Natural killer cell (primary cell): ENCODE data around the gene MYBPC3. TPM values are rescaled to one million over a fixed set of nuclear protein-coding genes. Genes with fewer than 3 reads are reported as not detected.

Experiments used
- ATAC-seq, 3 donors: fragments of 150-1000 bp in 2 of 3; fragments of 200-7000 bp in 1 of 3; cut with Tn5 transposase; 1 replicate in 1 of 3; 2 replicates in 2 of 3; pipeline ENCODE4 v1.10.0; 2021; ENCODE audit warnings: mild to moderate bottlenecking in 2 of 3, moderate library complexity in 2 of 3
- DNase-seq, 2 donors: peaks; one replicate each; pipeline versions ENCODE4 v3.0.0 to v3.0.0-alpha.2; 2013 to 2021; ENCODE audit warnings: mixed read lengths in 1 of 2
- H3K27ac ChIP-seq: one replicate; pipeline ENCODE4 v1.5.1; 2013; ENCODE audit warnings: mild to moderate bottlenecking, low read length
- H3K27me3 ChIP-seq: one replicate; pipeline ENCODE4 v1.6.1; 2013; ENCODE audit warnings: low read length; ENCODE audit not compliant: control insufficient read depth, insufficient read depth
- H3K36me3 ChIP-seq: one replicate; pipeline ENCODE4 v1.6.1; 2013; ENCODE audit warnings: low read length; ENCODE audit not compliant: control insufficient read depth, insufficient read depth
- H3K4me1 ChIP-seq: one replicate; pipeline ENCODE4 v1.6.1; 2013; ENCODE audit warnings: low read length; ENCODE audit not compliant: control insufficient read depth, insufficient read depth
- H3K4me3 ChIP-seq: one replicate; pipeline ENCODE4 v1.5.1; 2013; ENCODE audit warnings: low read length
- H3K9me3 ChIP-seq: one replicate; pipeline ENCODE4 v1.6.1; 2013; ENCODE audit warnings: low read length; ENCODE audit not compliant: control insufficient read depth, insufficient read depth
- H3K27ac Mint-ChIP-seq, 2 donors: one replicate each; pipeline ENCODE4 v1.8.0; 2022; ENCODE audit warnings: mild to moderate bottlenecking in 2 of 2, mixed read lengths in 2 of 2, moderate library complexity in 1 of 2
- H3K27me3 Mint-ChIP-seq, 2 donors: one replicate each; pipeline ENCODE4 v1.8.0; 2022; ENCODE audit warnings: low read depth in 2 of 2, mixed read lengths in 2 of 2
- H3K36me3 Mint-ChIP-seq: one replicate; pipeline ENCODE4 v1.8.0; 2022; ENCODE audit warnings: mixed read lengths
- H3K4me1 Mint-ChIP-seq, 2 donors: one replicate each; pipeline ENCODE4 v1.8.0; 2022; ENCODE audit warnings: mixed read lengths in 2 of 2
- H3K4me3 Mint-ChIP-seq: one replicate; pipeline ENCODE4 v1.8.0; 2022; ENCODE audit warnings: mild to moderate bottlenecking, moderate library complexity, mixed read lengths
- H3K9me3 Mint-ChIP-seq, 2 donors: one replicate each; pipeline ENCODE4 v1.8.0; 2022; ENCODE audit warnings: mixed read lengths in 2 of 2
- CTCF ChIP-seq: fragments of 200-600 bp; IDR thresholded peaks from one replicate; pipeline ENCODE4 v1.8.0; 2022; ENCODE audit warnings: antibody characterized with exemption
- WGBS: methylation state at CpG from one replicate; pipeline ENCODE4 v1.1.7; 2013; ENCODE audit warnings: missing lambda C conversion rate; ENCODE audit not compliant: insufficient coverage; 5-methylcytosine and 5-hydroxymethylcytosine counted together
- intact Hi-C: fragments of 100-400 bp; cut with micrococcal nuclease; formaldehyde crosslinking; loops from one replicate; pipeline ENCODE4 v1.14.2; 2022
- total RNA-seq, 4 donors: library from RNA; stranded (reverse); fragments of 120-200 nt in 1 of 4; gene quantifications; one replicate each; pipeline versions ENCODE4 v1.2.3 to v1.2.4, GENCODE V29; 2013 to 2022

Gene MYBPC3
- total RNA-seq, 3 donors from 2014 or later (not counting 1 experiment from before 2014, with no cell fraction given) = 0.45 to 0.53 TPM; not detected in 1

GRCh38 chr11:47350315-47350714, 2.2 kb downstream of the MYBPC3 start:
- no peak overlapping the region for H3K27ac Mint-ChIP-seq
- DNase-seq = no peak
- TF ChIP-seq CTCF = no peak
- H3K9me3 ChIP-seq = no peaks in the 10 kb centered on the region
- H3K36me3 Mint-ChIP-seq = no peaks in the 10 kb centered on the region
- intact Hi-C loops = no loop called here
- H3K4me3 ChIP-seq = no peak overlapping the region
- WGBS = 88% methylated on average over 9 of the region's 9 CpGs
- H3K27me3 Mint-ChIP-seq = no peaks in the 10 kb centered on the region
- no peak overlapping the region for H3K27ac ChIP-seq
- H3K4me3 Mint-ChIP-seq = no peak overlapping the region
- no peaks in the 10 kb centered on the region for H3K9me3 Mint-ChIP-seq
- H3K27me3 ChIP-seq = no peaks in the 10 kb centered on the region
- no peaks in the 10 kb centered on the region for H3K4me1 ChIP-seq
- no peak for ATAC-seq
- H3K36me3 ChIP-seq = no peaks in the 10 kb centered on the region
- H3K4me1 Mint-ChIP-seq = no peaks in the 10 kb centered on the region

- WGBS = 89% methylated on average over 23 of the region's 23 CpGs
- no peak for TF ChIP-seq CTCF
- ATAC-seq (no peak), DNase-seq (no peak)
- Histone ChIP-seq H3K36me3 (no peaks in the 10 kb centered on the region), H3K27me3 (no peaks in the 10 kb centered on the region), H3K27ac (no peak overlapping the region), H3K4me1 (no peaks in the 10 kb centered on the region), H3K4me3 (no peak overlapping the region), H3K9me3 (no peaks in the 10 kb centered on the region)
- H3K4me1 Mint-ChIP-seq = no peaks in the 10 kb centered on the region
- no peaks in the 10 kb centered on the region for H3K36me3 Mint-ChIP-seq
- intact Hi-C loops = no loop called here
- no peak overlapping the region for H3K4me3 Mint-ChIP-seq
- no peaks in the 10 kb centered on the region for H3K27me3 Mint-ChIP-seq
- H3K9me3 Mint-ChIP-seq = no peaks in the 10 kb centered on the region
- H3K27ac Mint-ChIP-seq = no peak overlapping the region
Observed at GRCh38 chr11:47349521-47350095, 2.9 kb downstream of the MYBPC3 start.

- H3K27me3 ChIP-seq = no peaks in the 10 kb centered on the region
- Mint-ChIP-seq H3K27me3 (no peaks in the 10 kb centered on the region), H3K4me1 (no peaks in the 10 kb centered on the region), H3K9me3 (no peaks in the 10 kb centered on the region), H3K4me3 (no peak overlapping the region), H3K36me3 (no peaks in the 10 kb centered on the region), H3K27ac (no peak overlapping the region)
- H3K9me3 ChIP-seq = no peaks in the 10 kb centered on the region
- DNase-seq = no peak
- no peak for ATAC-seq
- TF ChIP-seq CTCF = no peak
- no peaks in the 10 kb centered on the region for H3K4me1 ChIP-seq
- no peak overlapping the region for H3K27ac ChIP-seq
- intact Hi-C loops = no loop called here
- no peak overlapping the region for H3K4me3 ChIP-seq
- WGBS = 74% methylated on average over 4 of the region's 8 CpGs
- no peaks in the 10 kb centered on the region for H3K36me3 ChIP-seq
Observed at GRCh38 chr11:47348859-47349258, 3.6 kb downstream of the MYBPC3 start.

- intact Hi-C loops = no loop called here
- H3K4me1 ChIP-seq = no peaks in the 10 kb centered on the region
- no peak for DNase-seq
- no peak for TF ChIP-seq CTCF
- H3K36me3 Mint-ChIP-seq = no peaks in the 10 kb centered on the region
- 90% methylated on average over 24 of the region's 24 CpGs for WGBS
- no peaks in the 10 kb centered on the region for H3K9me3 Mint-ChIP-seq
- no peaks in the 10 kb centered on the region for H3K4me1 Mint-ChIP-seq
- no peak overlapping the region for H3K27ac Mint-ChIP-seq
- H3K4me3 ChIP-seq = no peak overlapping the region
- H3K27me3 ChIP-seq = no peaks in the 10 kb centered on the region
- H3K27me3 Mint-ChIP-seq = no peaks in the 10 kb centered on the region
- ATAC-seq = no peak
- H3K36me3 ChIP-seq = no peaks in the 10 kb centered on the region
- no peak overlapping the region for H3K4me3 Mint-ChIP-seq
- no peak overlapping the region for H3K27ac ChIP-seq
- H3K9me3 ChIP-seq = no peaks in the 10 kb centered on the region
Observed at GRCh38 chr11:47348131-47348802, 4.2 kb downstream of the MYBPC3 start.
